IMR-90 (cell line): ENCODE results near the gene AXIN1. TPM values are rescaled to one million over a fixed set of nuclear protein-coding genes. Genes with fewer than 3 reads are reported as not detected.

Source experiments
- ATAC-seq: fragments of 200-7000 bp; cut with Tn5 transposase; 2 replicates; pipeline ENCODE4 v1.9.1; 2020; ENCODE audit warnings: low read depth, mild to moderate bottlenecking, moderate library complexity
- BruUV-seq: library from RNA; stranded (reverse); fragments of 400-500 nt; replicated peaks from 2 replicates; lab custom pipeline; 2021; lab: Mats Ljungman, UMichigan
- CTCF ChIA-PET: fragments of 300-600 bp; formaldehyde crosslinking; extraction: SDS; loops from one replicate; lab custom pipeline; 2021; ENCODE audit warnings: antibody characterized with exemption; lab: Yijun Ruan, JAX
- POLR2A ChIA-PET: fragments of 300-600 bp; sonication (Branson Sonifier 250); formaldehyde crosslinking; loops from one replicate; lab custom pipeline; 2022; ENCODE audit warnings: antibody characterized with exemption; ENCODE audit not compliant: unreplicated experiment; lab: Charles Lee
- DNase-seq: peaks from one replicate; pipeline ENCODE4 v3.0.0; 2013
- H2AFZ ChIP-seq: replicated peaks from 2 replicates; pipeline ENCODE3; 2013; ENCODE audit warnings: low read length, mild to moderate bottlenecking; ENCODE audit not compliant: poor library complexity
- H2AK5ac ChIP-seq: 2 replicates; pipeline ENCODE4 v1.6.1; 2013; ENCODE audit warnings: low read depth, low read length, inconsistent platforms
- H2AK9ac ChIP-seq: replicated peaks from 2 replicates; pipeline ENCODE3; 2013; ENCODE audit warnings: mild to moderate bottlenecking, low read depth, low read length, moderate library complexity; ENCODE audit not compliant: poor library complexity
- H2BK120ac ChIP-seq: 2 replicates; pipeline ENCODE4 v1.6.1; 2013; ENCODE audit warnings: low read depth, low read length, inconsistent platforms
- H2BK15ac ChIP-seq: 3 replicates; pipeline ENCODE4 v1.6.1; 2013; ENCODE audit warnings: low read depth, low read length, inconsistent platforms
- H2BK20ac ChIP-seq: 2 replicates; pipeline ENCODE4 v1.6.1; 2013; ENCODE audit warnings: low read depth, mild to moderate bottlenecking, inconsistent platforms, low read length, moderate library complexity
- H2BK5ac ChIP-seq: 2 replicates; pipeline ENCODE4 v1.6.1; 2013; ENCODE audit warnings: mild to moderate bottlenecking, low read depth, low read length, inconsistent platforms; ENCODE audit not compliant: poor library complexity, severe bottlenecking
- H3K14ac ChIP-seq: replicated peaks from 2 replicates; pipeline ENCODE4 v1.6.1; 2013; ENCODE audit warnings: low read depth, low read length, inconsistent platforms
- H3K18ac ChIP-seq: 2 replicates; pipeline ENCODE4 v1.6.1; 2013; ENCODE audit warnings: low read depth, low read length, control low read depth
- H3K23ac ChIP-seq: 2 replicates; pipeline ENCODE4 v1.6.1; 2013; ENCODE audit warnings: low read depth, low read length, inconsistent platforms
- H3K27ac ChIP-seq: 2 replicates; pipeline ENCODE4 v1.5.1; 2013; ENCODE audit warnings: mild to moderate bottlenecking, control low read depth, low read length; ENCODE audit not compliant: insufficient read depth
- H3K27me3 ChIP-seq: 2 replicates; pipeline ENCODE4 v1.6.1; 2013; ENCODE audit warnings: low read length; ENCODE audit not compliant: control insufficient read depth, insufficient read depth
- H3K36me3 ChIP-seq: 2 replicates; pipeline ENCODE4 v1.6.1; 2013; ENCODE audit warnings: low read length, mixed read lengths; ENCODE audit not compliant: control insufficient read depth, insufficient read depth
- H3K4ac ChIP-seq: 2 replicates; pipeline ENCODE4 v1.6.1; 2013; ENCODE audit warnings: low read depth, low read length, inconsistent platforms
- H3K4me1 ChIP-seq: 2 replicates; pipeline ENCODE4 v1.6.1; 2013; ENCODE audit warnings: low read length, mixed read lengths; ENCODE audit not compliant: control insufficient read depth, insufficient read depth
- H3K4me2 ChIP-seq: 2 replicates; pipeline ENCODE4 v1.6.1; 2013; ENCODE audit warnings: low read depth, mild to moderate bottlenecking, control low read depth, low read length, moderate library complexity
- H3K4me3 ChIP-seq: 2 replicates; pipeline ENCODE4 v1.5.1; 2013; ENCODE audit warnings: low read depth, mild to moderate bottlenecking, control low read depth, low read length, moderate library complexity; ENCODE audit not compliant: insufficient read depth
- H3K56ac ChIP-seq: 2 replicates; pipeline ENCODE4 v1.6.1; 2013; ENCODE audit warnings: low read length, inconsistent platforms; ENCODE audit not compliant: insufficient read depth; ENCODE audit errors: extremely low read depth
- H3K79me1 ChIP-seq, 2 experiments: 2 replicates each; pipeline ENCODE4 v1.6.1; 2013; ENCODE audit warnings: low read length in 2 of 2, inconsistent platforms in 1 of 2, low read depth in 1 of 2
- H3K9ac ChIP-seq: 2 replicates; pipeline ENCODE4 v1.6.1; 2013; ENCODE audit warnings: low read depth, low read length, control low read depth
- H3K9me1 ChIP-seq: 2 replicates; pipeline ENCODE4 v1.6.1; 2013; ENCODE audit warnings: low read length, inconsistent platforms; ENCODE audit not compliant: insufficient read depth
- H3K9me3 ChIP-seq: 2 replicates; pipeline ENCODE4 v1.6.1; 2013; ENCODE audit warnings: low read length; ENCODE audit not compliant: control insufficient read depth, insufficient read depth
- H4K20me1 ChIP-seq: 2 replicates; pipeline ENCODE4 v1.6.1; 2013; ENCODE audit warnings: low read length, inconsistent platforms; ENCODE audit not compliant: insufficient read depth
- H4K5ac ChIP-seq: 2 replicates; pipeline ENCODE4 v1.6.1; 2013; ENCODE audit warnings: mild to moderate bottlenecking, low read depth, low read length, control low read depth
- H4K8ac ChIP-seq, 2 experiments: 2 replicates each; pipeline ENCODE4 v1.6.1; 2013; ENCODE audit warnings: low read depth in 2 of 2, low read length in 2 of 2, control low read depth in 1 of 2, inconsistent platforms in 1 of 2
- H4K91ac ChIP-seq: 2 replicates; pipeline ENCODE4 v1.6.1; 2013; ENCODE audit warnings: low read depth, low read length, inconsistent platforms; ENCODE audit not compliant: insufficient read depth
- BHLHE40 ChIP-seq: fragments of 150-350 bp; IDR thresholded peaks from 2 replicates; pipeline ENCODE4 v1.6.1; 2016; ENCODE audit warnings: mild to moderate bottlenecking, low read depth, low read length
- CEBPB ChIP-seq: IDR thresholded peaks from 2 replicates; pipeline ENCODE4 v1.6.1; 2012; ENCODE audit warnings: low read depth, low read length, improper control_type of control experiment
- CHD1 ChIP-seq: IDR thresholded peaks from 2 replicates; pipeline ENCODE4 v1.6.1; 2012; ENCODE audit warnings: low read depth, low read length, improper control_type of control experiment
- FOS ChIP-seq: fragments of 150-350 bp; IDR thresholded peaks from 2 replicates; pipeline ENCODE4 v1.6.1; 2016; ENCODE audit warnings: low read depth, low read length
- MAFK ChIP-seq: IDR thresholded peaks from 2 replicates; pipeline ENCODE4 v1.6.1; 2012; ENCODE audit warnings: low read depth, low read length, improper control_type of control experiment
- MAZ ChIP-seq: IDR thresholded peaks from 2 replicates; pipeline ENCODE4 v1.6.1; 2012; ENCODE audit warnings: low read depth, mild to moderate bottlenecking, low read length, improper control_type of control experiment, moderate library complexity, borderline replicate concordance
- MXI1 ChIP-seq: IDR thresholded peaks from 2 replicates; pipeline ENCODE4 v1.6.1; 2012; ENCODE audit warnings: low read depth, mild to moderate bottlenecking, low read length, moderate library complexity, borderline replicate concordance
- NFE2L2 ChIP-seq: fragments of 150-350 bp; IDR thresholded peaks from 2 replicates; pipeline ENCODE4 v1.6.1; 2016; ENCODE audit warnings: low read depth, mild to moderate bottlenecking, low read length
- POLR2A ChIP-seq: IDR thresholded peaks from 2 replicates; pipeline ENCODE4 v1.6.1; 2012; ENCODE audit warnings: mild to moderate bottlenecking, low read depth, low read length
- RAD21 ChIP-seq: IDR thresholded peaks from 2 replicates; pipeline ENCODE4 v1.6.1; 2012; ENCODE audit warnings: low read length, improper control_type of control experiment
- RCOR1 ChIP-seq: IDR thresholded peaks from 2 replicates; pipeline ENCODE4 v1.6.1; 2012; ENCODE audit warnings: mild to moderate bottlenecking, low read length, improper control_type of control experiment; ENCODE audit not compliant: insufficient replicate concordance
- RFX5 ChIP-seq: IDR thresholded peaks from 2 replicates; pipeline ENCODE4 v1.8.0; 2012; ENCODE audit warnings: low read depth, mild to moderate bottlenecking, low read length, moderate library complexity
- SMC3 ChIP-seq: fragments of 150-350 bp; IDR thresholded peaks from 2 replicates; pipeline ENCODE4 v1.6.1; 2016; ENCODE audit warnings: low read depth, mild to moderate bottlenecking, antibody characterized with exemption, low read length, moderate library complexity
- WGBS, 2 experiments: methylation state at CpG; one replicate each; pipeline versions ENCODE4 v1.1.5 to v1.1.7; 2013; ENCODE audit warnings: missing lambda C conversion rate in 2 of 2; ENCODE audit not compliant: insufficient read length in 1 of 2; ENCODE audit errors: extremely low coverage in 2 of 2; 5-methylcytosine and 5-hydroxymethylcytosine counted together
- dilution Hi-C: fragments of 300-500 bp; cut with HindIII; formaldehyde crosslinking; loops from one replicate; pipeline ENCODE4 v1.14.3; 2018; ENCODE audit warnings: low sequenced_read_pairs; ENCODE audit not compliant: unreplicated experiment
- in situ Hi-C: fragments of 300-500 bp; cut with MboI; formaldehyde crosslinking; loops from 3 replicates; pipeline ENCODE4 v1.14.3; 2019; ENCODE audit warnings: low sequenced_read_pairs, inconsistent platforms, mixed read lengths
- intact Hi-C: fragments of 100-400 bp; cut with micrococcal nuclease; formaldehyde crosslinking; loops from 2 replicates; pipeline ENCODE4 v1.10.0; 2022
- polyA plus RNA-seq, 3 experiments: library from polyadenylated mRNA; depleted of rRNA; stranded (reverse); fragments of >200 nt; gene quantifications; 2 replicates each; pipeline ENCODE4 v1.2.3, GENCODE V29; 2012; ENCODE audit warnings: low replicate concordance in 1 of 3
- total RNA-seq: library from RNA; depleted of rRNA; stranded (reverse); fragments of >200 nt; gene quantifications from 2 replicates; pipeline ENCODE4 v1.2.3, GENCODE V29; 2012
- TF ChIP-seq, protein P1 (sequence below): fragments of 150-350 bp; IDR thresholded peaks from 2 replicates; pipeline ENCODE4 v1.6.1; 2017; ENCODE audit warnings: mild to moderate bottlenecking, antibody characterized with exemption, low read length, low read depth
- TF ChIP-seq, protein P2 (sequence below): fragments of 150-350 bp; IDR thresholded peaks from 2 replicates; pipeline ENCODE4 v1.6.1; 2016; ENCODE audit warnings: low read depth, mild to moderate bottlenecking, low read length, moderate library complexity, borderline replicate concordance
- TF ChIP-seq, protein P3 (sequence below): conservative IDR thresholded peaks from 2 replicates; pipeline ENCODE4 v1.5.1; 2012; ENCODE audit warnings: mild to moderate bottlenecking, low read depth, low read length, improper control_type of control experiment

Gene AXIN1
- total and polyA plus RNA-seq, 2 of the 4 experiments (the other 2 are of a cell fraction): 10.9 to 14.2 TPM

DNA sequence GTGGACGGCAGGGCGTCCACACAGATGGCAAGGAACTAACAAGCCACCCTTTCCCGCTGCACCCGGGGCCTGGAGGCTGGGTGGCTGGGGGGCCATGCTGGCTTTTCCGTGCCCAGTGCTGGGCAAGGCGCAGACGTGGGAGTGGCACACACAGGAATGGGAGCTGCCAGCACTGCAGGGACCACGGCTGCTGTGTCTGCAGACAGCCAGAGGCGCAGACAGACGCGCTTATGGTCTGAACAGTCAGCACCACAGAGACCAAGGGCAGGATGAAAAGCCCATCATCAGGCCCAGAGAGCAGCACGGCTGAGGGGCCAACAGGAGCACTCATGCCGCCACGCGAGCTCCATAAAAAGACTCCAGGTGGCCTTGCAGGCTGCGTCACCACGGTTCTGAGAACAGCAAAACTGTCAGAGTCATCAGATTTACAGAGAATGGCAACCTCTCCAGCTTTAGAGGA is 45.6 kb downstream of the AXIN1 start:
- no peak for DNase-seq
- Histone ChIP-seq H2BK5ac (no peak overlapping the region), H2BK120ac (no peak overlapping the region), H3K9me3 (no peaks in the 10 kb centered on the region), H2AK9ac (no peak overlapping the region), H3K27me3 (no peaks in the 10 kb centered on the region), H3K56ac (no peak overlapping the region), H2AK5ac (no peak overlapping the region), H4K91ac (no peak overlapping the region), H3K14ac (no peak overlapping the region), H3K27ac (no peak overlapping the region), H2BK20ac (no peak overlapping the region), H3K4me1 (no peaks in the 10 kb centered on the region), H2BK15ac (no peak overlapping the region), H3K18ac (no peak overlapping the region), H3K9me1 (no peaks in the 10 kb centered on the region), H4K8ac (no peak overlapping the region), H3K79me1 (peaks cover 2 to 21% of the 10 kb centered on the region in 2 experiments; a peak in 3 of 4 replicates), H2AFZ (no peak overlapping the region), H4K20me1 (peaks cover 4% of the 10 kb centered on the region; the same call in 1 of the 2 replicates), H3K4me2 (no peak overlapping the region), H4K5ac (no peak overlapping the region), H3K23ac (no peak overlapping the region), H3K4ac (no peak overlapping the region), H3K4me3 (no peak overlapping the region), H3K36me3 (peaks cover 39% of the 10 kb centered on the region), H3K9ac (no peak overlapping the region)
- dilution Hi-C loops: no loop called here
- CTCF ChIA-PET: no interaction called here
- POLR2A ChIA-PET: no interaction called here
- in situ Hi-C loops: no loop called here
- TF ChIP-seq MAZ (no peak), RFX5 (no peak), MXI1 (no peak), MAFK (no peak), SMC3 (no peak), RAD21 (no peak), CEBPB (no peak), BHLHE40 (no peak), POLR2A (no peak), NFE2L2 (no peak), CHD1 (no peak), FOS (no peak), RCOR1 (no peak)
- TF ChIP-seq, protein P1, sequence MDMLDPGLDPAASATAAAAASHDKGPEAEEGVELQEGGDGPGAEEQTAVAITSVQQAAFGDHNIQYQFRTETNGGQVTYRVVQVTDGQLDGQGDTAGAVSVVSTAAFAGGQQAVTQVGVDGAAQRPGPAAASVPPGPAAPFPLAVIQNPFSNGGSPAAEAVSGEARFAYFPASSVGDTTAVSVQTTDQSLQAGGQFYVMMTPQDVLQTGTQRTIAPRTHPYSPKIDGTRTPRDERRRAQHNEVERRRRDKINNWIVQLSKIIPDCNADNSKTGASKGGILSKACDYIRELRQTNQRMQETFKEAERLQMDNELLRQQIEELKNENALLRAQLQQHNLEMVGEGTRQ: no peak
- TF ChIP-seq, protein P2, sequence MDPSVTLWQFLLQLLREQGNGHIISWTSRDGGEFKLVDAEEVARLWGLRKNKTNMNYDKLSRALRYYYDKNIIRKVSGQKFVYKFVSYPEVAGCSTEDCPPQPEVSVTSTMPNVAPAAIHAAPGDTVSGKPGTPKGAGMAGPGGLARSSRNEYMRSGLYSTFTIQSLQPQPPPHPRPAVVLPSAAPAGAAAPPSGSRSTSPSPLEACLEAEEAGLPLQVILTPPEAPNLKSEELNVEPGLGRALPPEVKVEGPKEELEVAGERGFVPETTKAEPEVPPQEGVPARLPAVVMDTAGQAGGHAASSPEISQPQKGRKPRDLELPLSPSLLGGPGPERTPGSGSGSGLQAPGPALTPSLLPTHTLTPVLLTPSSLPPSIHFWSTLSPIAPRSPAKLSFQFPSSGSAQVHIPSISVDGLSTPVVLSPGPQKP: no peak
- TF ChIP-seq, protein P3, sequence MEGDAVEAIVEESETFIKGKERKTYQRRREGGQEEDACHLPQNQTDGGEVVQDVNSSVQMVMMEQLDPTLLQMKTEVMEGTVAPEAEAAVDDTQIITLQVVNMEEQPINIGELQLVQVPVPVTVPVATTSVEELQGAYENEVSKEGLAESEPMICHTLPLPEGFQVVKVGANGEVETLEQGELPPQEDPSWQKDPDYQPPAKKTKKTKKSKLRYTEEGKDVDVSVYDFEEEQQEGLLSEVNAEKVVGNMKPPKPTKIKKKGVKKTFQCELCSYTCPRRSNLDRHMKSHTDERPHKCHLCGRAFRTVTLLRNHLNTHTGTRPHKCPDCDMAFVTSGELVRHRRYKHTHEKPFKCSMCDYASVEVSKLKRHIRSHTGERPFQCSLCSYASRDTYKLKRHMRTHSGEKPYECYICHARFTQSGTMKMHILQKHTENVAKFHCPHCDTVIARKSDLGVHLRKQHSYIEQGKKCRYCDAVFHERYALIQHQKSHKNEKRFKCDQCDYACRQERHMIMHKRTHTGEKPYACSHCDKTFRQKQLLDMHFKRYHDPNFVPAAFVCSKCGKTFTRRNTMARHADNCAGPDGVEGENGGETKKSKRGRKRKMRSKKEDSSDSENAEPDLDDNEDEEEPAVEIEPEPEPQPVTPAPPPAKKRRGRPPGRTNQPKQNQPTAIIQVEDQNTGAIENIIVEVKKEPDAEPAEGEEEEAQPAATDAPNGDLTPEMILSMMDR: no peak
- intact Hi-C loops: no loop called here
- WGBS, 2 experiments: 99% methylated on average over 11 of the region's 17 CpGs; no CpG with 5 or more reads in 1 of the 2 experiments
- ATAC-seq: no peak
- BruUV-seq: no TSS peak
